Stimulated activated CD8-positive, alpha-beta memory T cell treated with anti-CD3 and anti-CD28 coated beads, Interleukin-4, amount 100 ng/mL, for 1 hour (primary cell): ENCODE measurements around the gene SAMSN1.
"Not testable (repeated sequence)": the region's sequence is repeated elsewhere in the genome, so short reads cannot be mapped to it uniquely, and the experiment has no call there.

Experiments used
- DNase-seq, 2 donors: peaks; one replicate each; pipeline ENCODE4 v3.0.0-alpha.2; 2020; ENCODE audit warnings: low read depth in 2 of 2, low spot score in 1 of 2

Gene SAMSN1

GRCh38 chr21:14567331-14568279 lies 21.5 kb upstream of the SAMSN1 start:
- no peak for DNase-seq

GRCh38 chr21:14566894-14567293 lies 20.8 kb upstream of the SAMSN1 start:
- no peak for DNase-seq

DNA sequence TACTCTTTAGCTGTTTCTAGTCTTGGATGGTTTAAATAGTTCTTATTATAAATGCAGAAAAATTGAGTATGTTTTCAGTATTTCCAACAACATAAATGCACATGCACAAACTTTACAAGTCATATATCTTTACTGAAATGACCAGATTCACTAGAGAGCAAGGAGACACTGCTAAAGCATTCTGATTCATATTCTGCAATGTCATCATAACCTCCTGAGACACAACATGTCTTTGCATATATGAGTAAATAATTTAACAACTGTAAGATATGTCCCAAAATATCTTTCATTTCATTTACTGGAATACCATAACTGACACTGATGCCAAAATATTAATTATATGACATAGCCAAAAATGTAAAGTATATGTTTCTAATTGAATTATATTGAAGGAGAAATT lies 16.8 kb upstream of the SAMSN1 start:
- no peak for DNase-seq

DNA sequence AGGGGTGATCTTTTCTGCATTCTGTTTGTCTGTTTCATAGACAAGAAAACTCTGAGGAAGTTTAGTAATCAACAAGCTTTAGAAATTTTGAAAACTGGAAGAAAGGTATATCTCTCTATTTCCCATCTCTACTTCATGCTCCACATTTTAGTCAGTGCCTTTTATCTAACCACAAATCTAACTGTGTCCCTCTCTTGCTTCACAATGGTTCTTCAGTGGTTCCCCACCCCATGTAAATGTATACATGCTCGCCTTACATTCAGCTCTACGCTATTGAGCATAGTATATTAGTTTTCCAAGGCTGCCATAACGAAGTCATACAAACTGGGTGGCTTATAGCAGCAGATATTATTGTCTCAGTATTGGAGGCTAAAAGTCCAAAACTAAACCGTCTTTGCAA lies 14.4 kb upstream of the SAMSN1 start:
- no peak for DNase-seq

DNA sequence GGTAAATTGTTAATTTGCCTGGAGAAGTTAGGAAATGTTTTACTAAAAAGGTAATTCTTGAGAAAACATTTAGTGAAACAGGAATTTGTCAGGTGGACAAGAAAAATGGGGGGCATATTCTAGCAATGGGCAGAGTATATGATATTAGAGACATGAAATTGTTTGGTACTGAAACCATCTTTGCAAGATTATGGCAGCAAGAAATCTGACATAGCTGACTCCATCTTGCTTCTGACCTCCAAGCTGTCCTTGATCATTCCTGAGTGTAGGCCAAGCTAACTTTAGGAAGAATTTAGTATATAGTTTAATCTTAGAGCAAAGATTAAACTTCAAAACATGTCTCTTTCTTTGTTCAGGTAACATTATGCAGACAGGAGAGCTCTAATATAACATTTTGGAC lies 14.0 kb upstream of the SAMSN1 start:
- DNase-seq: no peak

GRCh38 chr21:14559102-14559501 lies 13.0 kb upstream of the SAMSN1 start:
- DNase-seq: no peak

DNA sequence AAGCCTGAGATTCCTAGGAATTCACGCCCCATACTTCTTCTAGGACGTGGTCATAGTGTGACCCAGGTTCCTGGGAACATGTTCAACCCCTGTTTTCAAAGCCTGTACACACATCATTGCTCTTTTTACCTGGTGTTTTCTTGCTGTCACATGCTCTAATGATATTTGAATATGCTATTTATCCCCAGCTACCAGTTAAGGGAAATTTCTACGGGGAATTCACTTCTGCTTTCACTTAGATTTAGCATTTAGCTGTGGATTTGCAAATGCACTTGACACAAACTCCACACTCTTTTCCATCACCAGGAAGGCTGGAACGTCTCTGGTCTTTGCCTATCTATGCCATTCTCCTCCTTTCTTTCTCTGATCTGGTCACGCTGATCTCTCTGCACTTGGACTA lies 11.3 kb upstream of the SAMSN1 start:
- DNase-seq: no peak

GRCh38 chr21:14554948-14555347 lies 8.8 kb upstream of the SAMSN1 start:
- no peak for DNase-seq

DNA sequence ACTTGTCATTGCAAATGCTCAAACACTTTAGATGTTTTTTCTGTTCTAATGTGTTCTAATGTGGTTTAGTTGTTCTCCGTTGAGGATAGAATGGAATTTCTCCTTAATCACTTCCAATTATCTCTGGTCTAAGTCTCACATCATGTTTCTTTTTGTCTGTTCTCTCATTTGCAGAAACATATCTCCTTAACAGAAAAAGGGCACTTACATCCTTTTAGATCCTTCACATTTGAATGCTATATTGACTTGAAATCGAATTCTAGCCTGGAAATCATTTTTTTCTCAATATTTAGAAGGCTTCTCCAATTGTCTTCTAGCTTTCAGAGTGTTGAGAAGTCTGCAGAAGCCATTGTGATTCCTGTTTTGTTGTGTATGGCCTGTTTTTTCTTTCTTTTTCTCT lies 7.3 kb upstream of the SAMSN1 start:
- DNase-seq: no peak

DNA sequence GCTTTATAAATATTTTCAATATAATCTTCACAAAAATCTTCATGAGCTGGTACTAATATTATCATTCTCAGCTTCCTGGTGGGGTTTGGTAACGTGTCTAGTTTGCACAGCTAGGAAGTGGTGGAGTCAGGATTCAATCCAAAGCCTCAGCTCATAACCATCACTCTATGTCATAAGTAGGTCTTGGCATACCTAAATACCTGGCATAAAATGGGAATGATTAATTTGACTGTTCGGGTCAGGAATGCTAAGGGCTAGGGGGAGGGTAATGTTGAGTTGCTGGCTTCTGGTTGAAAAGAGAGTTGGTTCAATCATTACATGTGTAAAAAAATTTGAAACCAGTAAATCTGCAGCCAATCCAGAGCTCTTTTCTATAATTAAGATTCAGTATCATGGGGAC lies 5.6 kb upstream of the SAMSN1 start:
- DNase-seq: no peak

DNA sequence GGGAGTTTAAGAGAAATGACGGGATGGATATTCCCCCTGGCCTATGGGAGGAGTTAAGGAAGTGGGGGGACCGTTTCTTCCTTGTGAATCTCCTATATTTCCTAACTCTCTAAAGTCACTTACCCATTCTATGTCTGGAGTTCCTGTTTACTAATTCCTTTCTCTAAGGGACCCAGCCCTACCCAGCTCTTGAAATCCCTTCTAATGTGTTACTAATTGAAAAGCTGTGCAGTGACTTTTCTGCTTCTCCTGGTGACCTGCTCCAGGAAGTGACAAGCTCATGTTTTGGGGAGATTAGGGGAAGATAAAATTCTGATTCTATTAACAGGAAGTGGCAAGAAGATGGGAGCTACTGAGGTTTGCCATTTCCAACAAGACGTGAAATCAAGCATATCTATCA lies 4.0 kb upstream of the SAMSN1 start:
- DNase-seq: no peak

- no peak for DNase-seq
Observed at GRCh38 chr21:14548779-14549178, 2.7 kb upstream of the SAMSN1 start.

DNA sequence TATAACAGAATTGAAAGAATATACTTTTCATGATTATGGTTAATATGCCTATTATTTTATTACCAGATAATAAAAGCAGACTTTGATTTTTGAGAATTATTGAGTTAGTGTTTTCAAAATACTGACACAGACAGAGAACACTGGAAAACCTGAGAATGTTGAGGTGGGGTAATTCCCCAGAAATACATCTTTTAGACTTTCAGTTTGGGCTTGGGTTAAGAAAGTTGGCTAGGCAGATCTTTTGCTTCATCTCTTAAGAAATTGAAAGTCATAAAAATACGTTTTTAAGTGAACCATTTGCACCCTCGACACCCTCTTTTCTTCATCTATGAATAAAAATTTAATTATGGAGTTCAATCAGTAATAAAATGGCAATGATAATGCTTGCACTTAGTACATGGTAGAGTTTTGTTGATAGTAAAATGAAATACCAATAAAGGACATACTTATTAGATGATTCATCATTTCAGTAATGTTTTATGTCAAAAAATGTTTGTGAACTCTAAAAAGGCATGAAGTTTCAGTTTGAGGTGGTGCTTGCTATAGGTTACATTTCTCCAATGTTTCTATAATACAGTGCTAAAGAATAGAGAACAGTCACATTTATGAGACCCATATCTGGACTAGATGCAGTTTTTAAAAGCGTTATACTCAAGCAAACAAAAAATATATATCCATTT lies 1.9 kb upstream of the SAMSN1 start:
- DNase-seq: no peak

- not testable (repeated sequence) for DNase-seq
Observed at GRCh38 chr21:14546719-14547118, 604 bp upstream of the SAMSN1 start.

DNA sequence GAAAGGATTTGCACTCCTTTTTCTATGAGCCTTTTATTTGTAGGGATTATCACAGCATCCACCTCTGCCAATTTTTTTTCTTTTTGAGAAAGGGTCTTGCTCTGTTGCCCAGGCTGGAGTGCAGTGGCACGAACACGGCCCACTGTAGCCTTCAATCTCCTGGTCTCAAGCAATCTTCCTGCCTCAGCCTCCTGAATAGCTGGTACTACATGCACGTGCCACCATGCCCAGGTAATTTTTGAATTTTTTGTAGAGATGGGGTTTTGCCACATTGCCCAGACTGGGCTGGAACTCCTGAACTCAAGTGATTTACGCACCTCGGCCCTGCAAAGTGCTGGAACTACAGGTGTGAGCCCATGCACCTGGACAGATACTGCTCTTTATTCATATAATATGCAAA lies 2.1 kb downstream of the SAMSN1 start:
- no peak for DNase-seq

GRCh38 chr21:14542638-14543037 lies 3.5 kb downstream of the SAMSN1 start:
- DNase-seq: no peak

DNA sequence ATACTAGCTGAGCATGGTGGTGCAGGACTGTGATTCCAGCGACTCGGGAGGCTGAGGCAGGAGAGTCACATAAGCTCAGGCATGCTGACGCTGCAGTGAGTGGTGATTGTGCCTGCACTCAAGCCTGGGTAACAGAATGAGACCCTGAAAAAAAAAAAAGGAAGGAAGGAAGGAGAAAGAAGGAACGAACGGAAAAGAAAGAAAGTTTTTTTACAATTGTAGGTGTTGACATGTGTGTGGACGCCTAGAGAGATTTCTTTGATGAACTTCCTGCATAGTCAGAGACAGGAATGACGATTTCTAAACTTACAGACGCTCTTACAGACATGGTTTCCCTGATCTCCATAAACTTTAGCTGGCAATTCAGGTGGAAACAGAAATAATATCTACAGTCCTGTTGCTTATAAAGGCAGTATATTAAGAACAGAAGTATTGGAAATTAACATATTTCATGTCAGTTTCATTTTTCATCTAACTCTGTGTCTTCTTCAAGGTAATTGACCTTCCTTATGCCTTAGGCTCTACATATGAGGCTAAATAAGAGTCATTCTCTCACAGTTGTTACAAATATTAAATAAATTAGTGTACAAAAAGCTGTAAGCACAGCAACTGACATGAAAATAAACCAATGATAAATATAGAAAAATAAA lies 4.1 kb downstream of the SAMSN1 start:
- no peak for DNase-seq

DNA sequence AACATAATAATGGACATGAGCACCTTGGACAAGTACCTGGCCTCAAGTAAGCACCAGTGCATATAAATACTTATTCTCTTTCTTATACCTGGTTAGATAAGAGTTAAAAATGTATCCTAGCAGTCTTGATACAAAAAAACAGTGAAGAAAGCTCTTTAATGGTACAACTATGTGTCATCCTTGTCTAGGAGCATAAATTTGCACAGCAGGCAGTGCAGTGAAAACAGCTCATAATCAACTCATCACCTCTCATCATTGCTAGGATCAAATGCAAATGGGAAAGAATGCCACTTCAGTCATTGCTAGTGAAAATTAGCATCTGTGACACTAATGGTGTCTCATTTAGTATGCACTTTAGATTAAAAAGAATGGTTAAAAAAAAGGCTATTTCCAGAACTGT lies 7.6 kb downstream of the SAMSN1 start:
- DNase-seq: no peak

GRCh38 chr21:14536929-14537328 lies 9.2 kb downstream of the SAMSN1 start:
- DNase-seq: no peak

DNA sequence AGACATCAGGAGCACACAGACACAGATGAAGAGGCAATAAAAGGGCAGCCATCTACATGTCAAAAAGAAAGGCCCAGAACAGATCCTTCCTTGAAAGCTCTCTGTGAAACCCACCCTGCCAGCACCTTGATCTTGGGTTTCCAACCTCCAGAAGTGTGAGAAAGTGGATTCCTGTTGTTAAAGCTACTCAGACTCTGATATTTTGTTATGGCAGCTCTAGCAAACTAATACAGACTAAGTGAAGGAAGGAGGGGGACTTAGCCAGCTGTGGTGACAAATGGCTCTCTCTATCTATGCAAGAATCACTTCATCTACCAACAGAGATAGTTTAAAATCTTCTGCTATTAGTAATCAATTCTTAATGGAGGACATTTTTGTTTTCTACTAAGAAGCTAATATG lies 10.4 kb downstream of the SAMSN1 start:
- no peak for DNase-seq

- no peak for DNase-seq
Observed at GRCh38 chr21:14533499-14534428, 12.4 kb downstream of the SAMSN1 start.
